ENCODE results near the gene PRRX1. TPM values are rescaled to one million over a fixed set of nuclear protein-coding genes. Genes with fewer than 3 reads are reported as not detected.

The PRRX1 gene
- polyA plus RNA-seq, 3 donors: not detected

GRCh38 chr1:170691258-170691657 is 27.3 kb downstream of the PRRX1 start:
- peaks cover 2 to 7% (median 6%) of the 10 kb centered on the region in 3 donors for H3K27me3 Mint-ChIP-seq (ENCODE audit: low read depth in 3 of 3)
- no peak for TF ChIP-seq CTCF (IDR thresholded peaks at IDR 0.05)
- no peaks in the 10 kb centered on the region for H3K27me3 ChIP-seq (ENCODE audit: control insufficient read depth in 2 of 2, insufficient read depth in 2 of 2, low read length in 2 of 2)
- H3K36me3 Mint-ChIP-seq: no peaks in the 10 kb centered on the region
- H3K27ac ChIP-seq (ENCODE audit: low read depth in 1 of 2, low read length in 2 of 2): no peak overlapping the region
- no peaks in the 10 kb centered on the region for H3K4me1 Mint-ChIP-seq
- no peak for DNase-seq
- no peak overlapping the region for H3K27ac Mint-ChIP-seq
- no peaks in the 10 kb centered on the region for H3K79me2 ChIP-seq (ENCODE audit: insufficient read depth, low read length)
- no peaks in the 10 kb centered on the region for H3K9me3 Mint-ChIP-seq
- H3K4me3 ChIP-seq (replicated peaks in 1 of 3; ENCODE audit: low read depth in 2 of 3, low read length in 3 of 3): no peak overlapping the region
- H3K4me2 ChIP-seq (replicated peaks; ENCODE audit: extremely low read depth, low read length, poor library complexity, severe bottlenecking): no peak overlapping the region
- no peaks in the 10 kb centered on the region for H3K36me3 ChIP-seq (replicated peaks in 1 of 2; ENCODE audit: control insufficient read depth in 1 of 2, insufficient read depth in 2 of 2, low read length in 2 of 2)
- H2AFZ ChIP-seq (ENCODE audit: insufficient read depth, low read depth, low read length, poor library complexity, severe bottlenecking): no peak overlapping the region
- no peaks in the 10 kb centered on the region for H4K20me1 ChIP-seq (ENCODE audit: insufficient read depth, low read length)
- no peaks in the 10 kb centered on the region for H3K9me3 ChIP-seq (replicated peaks in 1 of 2; ENCODE audit: control insufficient read depth in 1 of 2, insufficient read depth in 1 of 2, low read length in 2 of 2)
- H3K4me1 ChIP-seq (ENCODE audit: control insufficient read depth in 1 of 2, insufficient read depth in 2 of 2, low read length in 2 of 2): no peaks in the 10 kb centered on the region
- no peak overlapping the region for H3K4me3 Mint-ChIP-seq
- intact Hi-C loops (cut with micrococcal nuclease): no loop called here
- no peak overlapping the region for H3K9ac ChIP-seq (ENCODE audit: insufficient read depth, low read length, poor library complexity, severe bottlenecking)

GRCh38 chr1:170692866-170693575 is 29.1 kb downstream of the PRRX1 start:
- no peak for TF ChIP-seq CTCF (IDR thresholded peaks at IDR 0.05)
- H3K4me3 ChIP-seq (replicated peaks in 1 of 3; ENCODE audit: low read depth in 2 of 3, low read length in 3 of 3): no peak overlapping the region
- DNase-seq: no peak
- no peak overlapping the region for H3K4me3 Mint-ChIP-seq
- no peak overlapping the region for H3K27ac ChIP-seq (ENCODE audit: low read depth in 1 of 2, low read length in 2 of 2)
- no peaks in the 10 kb centered on the region for H3K79me2 ChIP-seq (ENCODE audit: insufficient read depth, low read length)
- H3K9me3 Mint-ChIP-seq: no peaks in the 10 kb centered on the region
- H4K20me1 ChIP-seq (ENCODE audit: insufficient read depth, low read length): no peaks in the 10 kb centered on the region
- WGBS (ENCODE audit: insufficient coverage): no CpG with 5 or more reads among the region's 2 CpGs
- peaks cover 1 to 7% (median 5%) of the 10 kb centered on the region in 3 donors for H3K27me3 Mint-ChIP-seq (ENCODE audit: low read depth in 3 of 3)
- no peak overlapping the region for H2AFZ ChIP-seq (ENCODE audit: insufficient read depth, low read depth, low read length, poor library complexity, severe bottlenecking)
- no peak overlapping the region for H3K9ac ChIP-seq (ENCODE audit: insufficient read depth, low read length, poor library complexity, severe bottlenecking)
- no peaks in the 10 kb centered on the region for H3K4me1 ChIP-seq (ENCODE audit: control insufficient read depth in 1 of 2, insufficient read depth in 2 of 2, low read length in 2 of 2)
- intact Hi-C loops (cut with micrococcal nuclease): no loop called here
- H3K4me2 ChIP-seq (replicated peaks; ENCODE audit: extremely low read depth, low read length, poor library complexity, severe bottlenecking): no peak overlapping the region
- H3K36me3 Mint-ChIP-seq: no peaks in the 10 kb centered on the region
- no peak overlapping the region for H3K27ac Mint-ChIP-seq
- no peaks in the 10 kb centered on the region for H3K36me3 ChIP-seq (replicated peaks in 1 of 2; ENCODE audit: control insufficient read depth in 1 of 2, insufficient read depth in 2 of 2, low read length in 2 of 2)
- H3K4me1 Mint-ChIP-seq: no peaks in the 10 kb centered on the region
- H3K27me3 ChIP-seq (ENCODE audit: control insufficient read depth in 2 of 2, insufficient read depth in 2 of 2, low read length in 2 of 2): no peaks in the 10 kb centered on the region
- H3K9me3 ChIP-seq (replicated peaks in 1 of 2; ENCODE audit: control insufficient read depth in 1 of 2, insufficient read depth in 1 of 2, low read length in 2 of 2): no peaks in the 10 kb centered on the region
